OCI-LY1 (cell line): ENCODE measurements around the gene CIDEB.

ENCODE experiments used
- H2AFZ ChIP-seq: fragments of 200-600 bp; sonication (generic), shearing (Covaris generic); 2 replicates; pipeline ENCODE4 v1.6.0; 2014; ENCODE audit warnings: antibody characterized with exemption, mild to moderate bottlenecking, low read length
- H3F3A ChIP-seq: fragments of 200-600 bp; sonication (generic), shearing (Covaris generic); 2 replicates; pipeline ENCODE4 v1.6.0; 2014; ENCODE audit warnings: mild to moderate bottlenecking, antibody characterized with exemption, low read length, moderate library complexity; ENCODE audit not compliant: insufficient read depth
- H3K27ac ChIP-seq: fragments of 200-600 bp; sonication (generic); 2 replicates; pipeline ENCODE4 v1.5.1; 2014; ENCODE audit warnings: low read length, mixed run types, mild to moderate bottlenecking, low read depth; ENCODE audit not compliant: poor library complexity, severe bottlenecking
- H3K27me3 ChIP-seq: fragments of 200-600 bp; sonication (generic); 2 replicates; pipeline ENCODE4 v1.6.0; 2014; ENCODE audit warnings: antibody characterized with exemption, mild to moderate bottlenecking, low read length, moderate library complexity; ENCODE audit not compliant: insufficient read depth
- H3K36me3 ChIP-seq: fragments of 200-600 bp; sonication (generic); 2 replicates; pipeline ENCODE4 v1.6.1; 2014; ENCODE audit warnings: mild to moderate bottlenecking, antibody characterized with exemption, low read length, moderate library complexity, mixed read lengths; ENCODE audit not compliant: insufficient read depth
- H3K4me1 ChIP-seq: fragments of 200-600 bp; sonication (generic); 2 replicates; pipeline ENCODE4 v1.5.1; 2014; ENCODE audit warnings: mild to moderate bottlenecking, low read length, moderate library complexity; ENCODE audit not compliant: insufficient read depth, severe bottlenecking
- H3K4me2 ChIP-seq: fragments of 200-600 bp; sonication (generic), shearing (Covaris generic); 2 replicates; pipeline ENCODE4 v1.6.1; 2014; ENCODE audit warnings: low read length
- H3K4me3 ChIP-seq: fragments of 200-600 bp; sonication (generic); 2 replicates; pipeline ENCODE4 v1.5.1; 2014; ENCODE audit warnings: low read length, low read depth, mild to moderate bottlenecking, mixed read lengths; ENCODE audit not compliant: poor library complexity, severe bottlenecking
- H3K79me2 ChIP-seq: fragments of 200-600 bp; shearing (Covaris generic); 2 replicates; pipeline ENCODE4 v1.6.1; 2016; ENCODE audit warnings: mixed run types, low read length, mixed read lengths; ENCODE audit not compliant: insufficient read depth
- H3K9ac ChIP-seq: fragments of 200-600 bp; sonication (generic), shearing (Covaris generic); 2 replicates; pipeline ENCODE4 v1.6.1; 2014; ENCODE audit warnings: mild to moderate bottlenecking, low read length, mixed read lengths
- H3K9me2 ChIP-seq: fragments of 200-600 bp; sonication (generic), shearing (Covaris generic); 2 replicates; pipeline ENCODE4 v1.6.1; 2014; ENCODE audit warnings: low read depth, mild to moderate bottlenecking, low read length, mixed read lengths
- H3K9me3 ChIP-seq: fragments of 200-600 bp; shearing (Covaris generic); 2 replicates; pipeline ENCODE4 v1.6.1; 2014; ENCODE audit warnings: low read length, mixed read lengths
- H4K20me1 ChIP-seq: fragments of 200-600 bp; sonication (generic), shearing (Covaris generic); 2 replicates; pipeline ENCODE4 v1.6.0; 2016; ENCODE audit warnings: mild to moderate bottlenecking, low read length; ENCODE audit not compliant: insufficient read depth
- EZH2 ChIP-seq: fragments of 200-600 bp; sonication (generic), shearing (Covaris generic); IDR thresholded peaks from 2 replicates; pipeline ENCODE4 v1.8.0; 2017; ENCODE audit warnings: borderline replicate concordance, mixed run types, mild to moderate bottlenecking, antibody characterized with exemption, low read length, moderate library complexity, mixed read lengths
- TF ChIP-seq, protein P1 (sequence below): fragments of 200-600 bp; sonication (generic), shearing (Covaris generic); IDR thresholded peaks from 2 replicates; pipeline ENCODE4 v1.5.1; 2017; ENCODE audit warnings: mild to moderate bottlenecking, antibody characterized with exemption, low read length, moderate library complexity, mixed read lengths

CIDEB gene

DNA sequence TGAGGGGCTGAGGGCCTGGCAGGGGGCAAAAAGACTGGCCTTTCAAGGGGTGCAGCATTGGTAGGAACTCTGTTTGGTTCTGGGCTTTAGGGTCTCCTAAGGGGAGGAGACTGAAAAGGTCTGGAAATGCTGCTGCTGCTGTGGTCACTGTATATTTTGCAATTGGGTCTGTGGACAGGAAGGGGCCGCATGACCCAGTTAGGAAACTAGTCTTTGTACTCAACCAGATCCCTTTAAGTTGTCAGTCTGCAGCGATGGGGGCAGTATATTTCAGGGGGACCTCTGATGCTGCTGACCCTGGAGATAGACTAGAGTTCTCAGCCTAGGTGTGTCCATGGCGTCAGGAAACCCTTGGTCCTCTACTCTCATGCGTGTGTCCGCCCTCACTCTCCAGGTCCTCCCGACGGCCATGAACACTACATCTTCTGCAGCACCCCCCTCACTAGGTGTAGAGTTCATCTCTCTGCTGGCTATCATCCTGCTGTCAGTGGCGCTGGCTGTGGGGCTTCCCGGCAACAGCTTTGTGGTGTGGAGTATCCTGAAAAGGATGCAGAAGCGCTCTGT, 7.5 kb upstream of the CIDEB start:
- Histone ChIP-seq H2AFZ (no peak overlapping the region), H3K27ac (no peak overlapping the region), H3K4me1 (peaks cover 25% of the 10 kb centered on the region), H3K27me3 (no peaks in the 10 kb centered on the region; the same call in 1 of the 2 replicates), H3K9me2 (no peaks in the 10 kb centered on the region), H3K9me3 (no peaks in the 10 kb centered on the region), H3K79me2 (no peaks in the 10 kb centered on the region), H4K20me1 (no peaks in the 10 kb centered on the region), H3K36me3 (no peaks in the 10 kb centered on the region), H3K4me2 (no peak overlapping the region), H3K9ac (no peak overlapping the region), H3K4me3 (no peak overlapping the region), H3F3A (no peaks in the 10 kb centered on the region)
- TF ChIP-seq, protein P1, sequence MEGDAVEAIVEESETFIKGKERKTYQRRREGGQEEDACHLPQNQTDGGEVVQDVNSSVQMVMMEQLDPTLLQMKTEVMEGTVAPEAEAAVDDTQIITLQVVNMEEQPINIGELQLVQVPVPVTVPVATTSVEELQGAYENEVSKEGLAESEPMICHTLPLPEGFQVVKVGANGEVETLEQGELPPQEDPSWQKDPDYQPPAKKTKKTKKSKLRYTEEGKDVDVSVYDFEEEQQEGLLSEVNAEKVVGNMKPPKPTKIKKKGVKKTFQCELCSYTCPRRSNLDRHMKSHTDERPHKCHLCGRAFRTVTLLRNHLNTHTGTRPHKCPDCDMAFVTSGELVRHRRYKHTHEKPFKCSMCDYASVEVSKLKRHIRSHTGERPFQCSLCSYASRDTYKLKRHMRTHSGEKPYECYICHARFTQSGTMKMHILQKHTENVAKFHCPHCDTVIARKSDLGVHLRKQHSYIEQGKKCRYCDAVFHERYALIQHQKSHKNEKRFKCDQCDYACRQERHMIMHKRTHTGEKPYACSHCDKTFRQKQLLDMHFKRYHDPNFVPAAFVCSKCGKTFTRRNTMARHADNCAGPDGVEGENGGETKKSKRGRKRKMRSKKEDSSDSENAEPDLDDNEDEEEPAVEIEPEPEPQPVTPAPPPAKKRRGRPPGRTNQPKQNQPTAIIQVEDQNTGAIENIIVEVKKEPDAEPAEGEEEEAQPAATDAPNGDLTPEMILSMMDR = no peak
- no peak for TF ChIP-seq EZH2

DNA sequence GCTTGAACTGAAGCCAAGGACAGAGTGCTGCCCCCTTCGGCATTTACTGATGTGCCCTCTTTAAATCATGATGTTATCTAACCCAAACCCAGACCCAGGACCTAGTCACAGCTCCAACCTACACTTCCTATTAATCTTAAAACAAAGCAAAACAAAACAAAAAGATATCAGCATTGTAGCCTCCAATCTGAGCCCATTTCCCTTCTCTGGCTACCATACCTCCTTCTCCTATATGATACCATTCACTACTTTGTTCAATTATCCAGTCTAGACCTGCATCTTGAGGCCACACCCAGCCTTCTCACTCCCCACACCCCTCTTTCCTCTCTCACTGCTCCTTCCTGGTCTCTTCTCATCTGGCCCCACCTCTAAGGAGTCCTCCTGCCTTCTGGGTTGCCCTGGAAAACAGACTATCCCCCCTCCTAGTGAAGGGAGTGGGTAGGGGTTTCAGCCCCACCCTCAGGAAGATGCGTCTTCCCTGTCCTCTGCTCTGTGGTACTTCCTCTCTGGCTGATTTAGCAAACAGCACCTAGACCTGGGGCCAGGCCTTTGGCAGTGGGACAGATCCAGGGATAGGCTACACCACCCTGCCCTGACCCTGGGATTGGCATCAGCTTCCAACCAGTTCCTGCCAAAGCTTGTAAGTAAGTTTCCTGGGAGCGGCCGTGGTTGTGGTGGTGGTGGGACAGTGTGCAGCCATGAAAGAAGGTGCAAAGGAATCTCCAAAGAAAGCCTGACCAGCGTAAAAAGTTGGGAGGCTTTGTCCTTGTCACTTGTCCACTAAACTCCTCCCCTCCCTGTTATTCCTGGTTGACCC, 6.8 kb upstream of the CIDEB start:
- Histone ChIP-seq H3K9me3 (no peaks in the 10 kb centered on the region), H3K9me2 (no peaks in the 10 kb centered on the region), H3K4me1 (peaks cover 32% of the 10 kb centered on the region), H3K27me3 (no peaks in the 10 kb centered on the region; the same call in 1 of the 2 replicates), H2AFZ (no peak overlapping the region), H3K9ac (no peak overlapping the region), H3K4me2 (no peak overlapping the region), H3F3A (no peaks in the 10 kb centered on the region), H4K20me1 (no peaks in the 10 kb centered on the region), H3K4me3 (no peak overlapping the region), H3K79me2 (no peaks in the 10 kb centered on the region), H3K36me3 (no peaks in the 10 kb centered on the region), H3K27ac (no peak overlapping the region)
- no peak for TF ChIP-seq EZH2
- TF ChIP-seq, protein P1 = no peak

- Histone ChIP-seq H3K79me2 (no peaks in the 10 kb centered on the region), H3K4me2 (no peak overlapping the region), H2AFZ (no peak overlapping the region), H3K4me3 (no peak overlapping the region), H3K9me3 (no peaks in the 10 kb centered on the region), H3K27ac (no peak overlapping the region), H3K4me1 (peaks cover 33% of the 10 kb centered on the region), H4K20me1 (no peaks in the 10 kb centered on the region), H3K9ac (no peak overlapping the region), H3K9me2 (no peaks in the 10 kb centered on the region), H3F3A (no peaks in the 10 kb centered on the region), H3K27me3 (no peaks in the 10 kb centered on the region), H3K36me3 (peaks cover 1% of the 10 kb centered on the region; the same call in 1 of the 2 replicates)
- TF ChIP-seq, protein P1 = no peak
- TF ChIP-seq EZH2 = no peak
Measured at GRCh38 chr14:24313913-24314312, 6.1 kb upstream of the CIDEB start.
